Hepatocyte (in vitro differentiated cells): ENCODE data around the gene MYO3B.

Experiments used
- EZH2 ChIP-seq: fragments of 200-600 bp; sonication (generic); IDR thresholded peaks from 2 replicates; pipeline ENCODE4 v1.6.1; 2016; ENCODE audit warnings: antibody characterized with exemption, mild to moderate bottlenecking, borderline replicate concordance
- EZH2phosphoT487 ChIP-seq: fragments of 200-600 bp; sonication (generic); IDR thresholded peaks from one replicate; pipeline ENCODE4 v1.6.1; 2018; ENCODE audit warnings: antibody characterized with exemption, mild to moderate bottlenecking, low read depth, moderate library complexity; ENCODE audit not compliant: unreplicated experiment, severe bottlenecking
- TF ChIP-seq, protein P1 (sequence below): fragments of 200-600 bp; sonication (generic); IDR thresholded peaks from 2 replicates; pipeline ENCODE4 v1.5.1; 2016; ENCODE audit warnings: antibody characterized with exemption, mild to moderate bottlenecking; ENCODE audit not compliant: poor library complexity

- TF ChIP-seq, protein P1, sequence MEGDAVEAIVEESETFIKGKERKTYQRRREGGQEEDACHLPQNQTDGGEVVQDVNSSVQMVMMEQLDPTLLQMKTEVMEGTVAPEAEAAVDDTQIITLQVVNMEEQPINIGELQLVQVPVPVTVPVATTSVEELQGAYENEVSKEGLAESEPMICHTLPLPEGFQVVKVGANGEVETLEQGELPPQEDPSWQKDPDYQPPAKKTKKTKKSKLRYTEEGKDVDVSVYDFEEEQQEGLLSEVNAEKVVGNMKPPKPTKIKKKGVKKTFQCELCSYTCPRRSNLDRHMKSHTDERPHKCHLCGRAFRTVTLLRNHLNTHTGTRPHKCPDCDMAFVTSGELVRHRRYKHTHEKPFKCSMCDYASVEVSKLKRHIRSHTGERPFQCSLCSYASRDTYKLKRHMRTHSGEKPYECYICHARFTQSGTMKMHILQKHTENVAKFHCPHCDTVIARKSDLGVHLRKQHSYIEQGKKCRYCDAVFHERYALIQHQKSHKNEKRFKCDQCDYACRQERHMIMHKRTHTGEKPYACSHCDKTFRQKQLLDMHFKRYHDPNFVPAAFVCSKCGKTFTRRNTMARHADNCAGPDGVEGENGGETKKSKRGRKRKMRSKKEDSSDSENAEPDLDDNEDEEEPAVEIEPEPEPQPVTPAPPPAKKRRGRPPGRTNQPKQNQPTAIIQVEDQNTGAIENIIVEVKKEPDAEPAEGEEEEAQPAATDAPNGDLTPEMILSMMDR, result no peak
- TF ChIP-seq EZH2 (no peak), EZH2phosphoT487 (no peak)
These were observed 341.0 kb downstream of the MYO3B start for GRCh38 chr2:170518911-170519310.
